HUES48 (cell line): ENCODE results near the gene LRPAP1.
"Not testable (repeated sequence)": the region's sequence is repeated elsewhere in the genome, so short reads cannot be mapped to it uniquely, and the experiment has no call there.

Experiments
- H3K27ac ChIP-seq: one replicate; pipeline ENCODE4 v1.7.0; 2013; ENCODE audit warnings: low read depth, low read length, inconsistent platforms
- H3K27me3 ChIP-seq: 2 replicates; pipeline ENCODE4 v1.6.1; 2013; ENCODE audit warnings: mild to moderate bottlenecking, low read length; ENCODE audit not compliant: control insufficient read depth, insufficient read depth
- H3K36me3 ChIP-seq: 2 replicates; pipeline ENCODE4 v1.6.1; 2013; ENCODE audit warnings: low read length; ENCODE audit not compliant: control insufficient read depth, insufficient read depth
- H3K4me1 ChIP-seq: 2 replicates; pipeline ENCODE4 v1.6.1; 2013; ENCODE audit warnings: mild to moderate bottlenecking, low read length; ENCODE audit not compliant: control insufficient read depth, insufficient read depth
- H3K4me3 ChIP-seq: 2 replicates; pipeline ENCODE4 v1.5.1; 2013; ENCODE audit warnings: mild to moderate bottlenecking, low read depth, low read length
- H3K9ac ChIP-seq: 2 replicates; pipeline ENCODE4 v1.6.1; 2013; ENCODE audit warnings: mild to moderate bottlenecking, low read depth, low read length, moderate library complexity
- H3K9me3 ChIP-seq: 2 replicates; pipeline ENCODE4 v1.6.1; 2013; ENCODE audit warnings: low read length; ENCODE audit not compliant: control insufficient read depth, insufficient read depth

Gene LRPAP1

GRCh38 chr4:3559381-3560290 is 27.4 kb upstream of the LRPAP1 start:
- not testable (repeated sequence) for H3K9ac ChIP-seq, H3K4me1 ChIP-seq, H3K27me3 ChIP-seq, H3K9me3 ChIP-seq, H3K36me3 ChIP-seq, H3K4me3 ChIP-seq, H3K27ac ChIP-seq

- H3K27ac ChIP-seq, H3K36me3 ChIP-seq, H3K4me1 ChIP-seq, H3K27me3 ChIP-seq, H3K4me3 ChIP-seq, H3K9me3 ChIP-seq, H3K9ac ChIP-seq: not testable (repeated sequence)
Observed at GRCh38 chr4:3558514-3558836, 26.3 kb upstream of the LRPAP1 start.

GRCh38 chr4:3557676-3558513 is 25.7 kb upstream of the LRPAP1 start:
- not testable (repeated sequence) for H3K9me3 ChIP-seq, H3K4me3 ChIP-seq, H3K9ac ChIP-seq, H3K4me1 ChIP-seq, H3K27ac ChIP-seq, H3K27me3 ChIP-seq, H3K36me3 ChIP-seq

- not testable (repeated sequence) for H3K4me3 ChIP-seq, H3K9me3 ChIP-seq, H3K27me3 ChIP-seq, H3K4me1 ChIP-seq, H3K27ac ChIP-seq, H3K36me3 ChIP-seq, H3K9ac ChIP-seq
Observed at GRCh38 chr4:3557088-3557492, 24.9 kb upstream of the LRPAP1 start.

GRCh38 chr4:3556244-3556867 is 24.1 kb upstream of the LRPAP1 start:
- H3K9ac ChIP-seq, H3K36me3 ChIP-seq, H3K4me1 ChIP-seq, H3K27me3 ChIP-seq, H3K27ac ChIP-seq, H3K4me3 ChIP-seq, H3K9me3 ChIP-seq: not testable (repeated sequence)

- not testable (repeated sequence) for H3K36me3 ChIP-seq, H3K4me1 ChIP-seq, H3K27ac ChIP-seq, H3K9me3 ChIP-seq, H3K9ac ChIP-seq, H3K27me3 ChIP-seq, H3K4me3 ChIP-seq
Observed at GRCh38 chr4:3555459-3556070, 23.3 kb upstream of the LRPAP1 start.

GRCh38 chr4:3551366-3551765 is 19.1 kb upstream of the LRPAP1 start:
- H3K27me3 ChIP-seq, H3K27ac ChIP-seq, H3K36me3 ChIP-seq, H3K4me3 ChIP-seq, H3K4me1 ChIP-seq, H3K9me3 ChIP-seq, H3K9ac ChIP-seq: not testable (repeated sequence)

- H3K4me1 ChIP-seq, H3K36me3 ChIP-seq, H3K27ac ChIP-seq, H3K27me3 ChIP-seq, H3K4me3 ChIP-seq, H3K9me3 ChIP-seq, H3K9ac ChIP-seq: not testable (repeated sequence)
Observed at GRCh38 chr4:3550792-3551325, 18.6 kb upstream of the LRPAP1 start.

GRCh38 chr4:3550041-3550440 is 17.8 kb upstream of the LRPAP1 start:
- H3K27ac ChIP-seq, H3K27me3 ChIP-seq, H3K4me1 ChIP-seq, H3K4me3 ChIP-seq, H3K9me3 ChIP-seq, H3K36me3 ChIP-seq, H3K9ac ChIP-seq: not testable (repeated sequence)

- not testable (repeated sequence) for H3K4me1 ChIP-seq, H3K4me3 ChIP-seq, H3K36me3 ChIP-seq, H3K9ac ChIP-seq, H3K27me3 ChIP-seq, H3K9me3 ChIP-seq, H3K27ac ChIP-seq
Observed at GRCh38 chr4:3549694-3550001, 17.4 kb upstream of the LRPAP1 start.
